GM13977 (cell line): ENCODE data around the gene MACROD2.
"Not testable (repeated sequence)": the region's sequence is repeated elsewhere in the genome, so short reads cannot be mapped to it uniquely, and the experiment has no call there.

ENCODE experiments used
- DNase-seq: peaks from one replicate; pipeline ENCODE4 v3.0.0; 2012; ENCODE audit warnings: low spot score
- CTCF ChIP-seq: IDR thresholded peaks from 2 replicates; pipeline ENCODE4 v1.5.1; 2012; ENCODE audit warnings: mild to moderate bottlenecking, control low read depth; ENCODE audit not compliant: insufficient read depth; ENCODE audit errors: extremely low read depth, missing control alignments
- in situ Hi-C: fragments of 300-500 bp; cut with MboI; formaldehyde crosslinking; loops from one replicate; pipeline ENCODE4 v1.12.0; 2022; ENCODE audit warnings: low sequenced_read_pairs, low pct_unique_long_range_greater_than_20kb, mixed read lengths, inconsistent platforms; ENCODE audit not compliant: unreplicated experiment

The MACROD2 gene

GRCh38 chr20:15977758-15978157, 1982.4 kb downstream of the MACROD2 start:
- no peak for DNase-seq
- in situ Hi-C loops, result no loop called here
- no peak for TF ChIP-seq CTCF

- DNase-seq, in situ Hi-C loops: not testable (repeated sequence)
These were observed 1990.4 kb downstream of the MACROD2 start for GRCh38 chr20:15985494-15986368.

- peak; percentile 11 for DNase-seq
- TF ChIP-seq CTCF, result no peak
- in situ Hi-C loops, result no loop called here
These were observed 1991.4 kb downstream of the MACROD2 start for GRCh38 chr20:15986690-15987089.

GRCh38 chr20:15991279-15991678, 1996.0 kb downstream of the MACROD2 start:
- no peak for TF ChIP-seq CTCF
- in situ Hi-C loops, result no loop called here
- DNase-seq, result no peak

GRCh38 chr20:15992564-15992963, 1997.2 kb downstream of the MACROD2 start:
- no peak for TF ChIP-seq CTCF
- DNase-seq, result no peak
- in situ Hi-C loops, result no loop called here

GRCh38 chr20:16000112-16000511, 2004.8 kb downstream of the MACROD2 start:
- no peak for TF ChIP-seq CTCF
- DNase-seq, result no peak
- in situ Hi-C loops, result no loop called here

GRCh38 chr20:16001286-16001685, 2006.0 kb downstream of the MACROD2 start:
- DNase-seq, result no peak
- no peak for TF ChIP-seq CTCF
- in situ Hi-C loops, result no loop called here
